Femur (tissue), 1 donor: ENCODE measurements around the gene ZNF804A.
"Not testable (repeated sequence)": the region's sequence is repeated elsewhere in the genome, so short reads cannot be mapped to it uniquely, and the experiment has no call there.

Experiments used
- DNase-seq: peaks from one replicate; pipeline ENCODE4 v3.0.0-alpha.2; 2017

ZNF804A gene

DNA sequence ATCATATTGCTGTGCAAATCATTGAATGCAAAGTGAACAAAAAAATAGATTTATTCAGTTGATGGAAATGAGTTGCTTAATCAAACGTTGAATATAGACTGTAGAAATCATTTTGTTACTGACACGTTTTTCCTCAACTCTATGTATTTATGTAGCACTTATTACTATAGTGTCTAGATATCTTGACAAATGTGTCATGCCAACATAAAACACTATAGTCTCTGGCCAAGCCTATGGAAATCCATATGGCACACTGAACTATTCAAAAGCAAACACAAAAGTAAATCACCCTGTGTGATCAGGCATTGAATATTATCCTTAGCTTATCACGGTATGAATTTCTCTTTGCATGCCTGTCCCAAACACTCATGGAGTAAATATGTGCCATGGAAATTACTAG is 131.3 kb downstream of the ZNF804A start:
- DNase-seq: no peak

DNA sequence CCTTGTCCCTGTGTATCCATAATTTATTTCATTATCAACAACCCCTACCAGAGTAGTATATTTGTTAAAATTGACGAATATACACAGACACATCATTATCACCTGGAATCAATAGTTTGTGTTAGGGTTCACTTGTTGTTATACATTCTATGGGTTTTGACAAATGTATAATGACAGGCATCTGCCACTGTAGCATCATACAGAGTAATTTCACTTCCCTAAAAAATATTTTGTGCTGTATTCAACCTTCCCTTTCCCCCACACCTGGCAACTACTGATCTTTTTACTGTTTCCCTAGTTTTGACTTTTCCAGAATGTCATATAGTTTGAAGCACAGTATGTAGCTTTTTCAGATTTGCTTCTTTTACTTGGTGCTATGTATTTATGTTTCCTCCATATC is 132.0 kb downstream of the ZNF804A start:
- DNase-seq: no peak

DNA sequence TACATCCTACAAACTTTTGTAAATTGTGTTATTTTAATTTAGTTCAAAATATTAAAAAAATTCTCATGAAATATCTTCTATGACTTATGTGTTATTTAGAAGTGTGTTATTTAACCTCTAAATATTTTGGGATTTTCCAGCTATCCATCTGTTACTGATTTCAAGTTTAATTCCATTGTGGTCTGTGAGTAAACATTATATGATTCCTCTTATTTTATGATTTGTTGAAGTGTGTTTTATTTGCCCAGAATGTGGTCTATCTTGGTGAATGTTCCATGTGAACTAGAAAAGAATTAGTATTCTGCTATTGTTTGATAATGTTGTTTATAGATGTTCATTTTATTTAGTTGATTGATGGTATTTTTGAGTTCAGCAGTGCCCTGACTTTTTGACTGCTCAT is 136.0 kb downstream of the ZNF804A start:
- no peak for DNase-seq

DNA sequence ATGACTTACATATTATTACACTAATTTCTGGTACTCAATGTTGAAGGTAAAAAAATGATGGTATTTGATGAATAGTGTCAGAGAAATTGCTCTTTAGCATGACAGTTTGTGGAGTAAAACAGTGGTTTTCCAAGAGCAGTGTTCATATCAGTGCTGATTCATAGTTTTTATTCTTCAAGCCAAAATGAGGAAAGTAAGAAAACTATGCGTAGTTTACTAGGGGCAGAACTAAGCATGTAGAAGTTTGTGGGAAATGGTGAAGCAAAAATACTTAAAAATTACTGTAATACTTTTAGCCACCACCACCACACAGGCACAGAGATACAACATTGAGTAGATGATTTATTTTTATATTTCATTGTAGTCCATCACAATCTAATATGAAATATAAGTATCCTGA is 137.3 kb downstream of the ZNF804A start:
- DNase-seq: no peak

DNA sequence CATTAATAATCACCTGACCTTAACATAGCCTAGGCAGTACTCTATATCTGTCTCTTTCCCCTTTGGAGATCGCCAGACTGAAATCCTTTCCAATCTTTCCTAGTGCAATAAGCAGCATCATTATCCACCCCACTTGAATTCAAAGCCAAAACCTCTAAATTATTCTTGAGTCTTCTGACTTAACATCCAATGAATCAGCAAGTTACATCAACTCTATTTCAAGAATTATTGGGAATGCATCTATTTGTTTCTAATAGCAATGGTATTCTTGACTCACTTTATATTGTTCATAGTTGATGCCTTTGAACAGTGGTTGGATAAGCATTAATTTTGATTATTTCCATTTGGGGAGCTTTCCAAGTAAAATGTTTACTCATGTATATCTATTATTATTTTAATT is 144.8 kb downstream of the ZNF804A start:
- DNase-seq: no peak

DNA sequence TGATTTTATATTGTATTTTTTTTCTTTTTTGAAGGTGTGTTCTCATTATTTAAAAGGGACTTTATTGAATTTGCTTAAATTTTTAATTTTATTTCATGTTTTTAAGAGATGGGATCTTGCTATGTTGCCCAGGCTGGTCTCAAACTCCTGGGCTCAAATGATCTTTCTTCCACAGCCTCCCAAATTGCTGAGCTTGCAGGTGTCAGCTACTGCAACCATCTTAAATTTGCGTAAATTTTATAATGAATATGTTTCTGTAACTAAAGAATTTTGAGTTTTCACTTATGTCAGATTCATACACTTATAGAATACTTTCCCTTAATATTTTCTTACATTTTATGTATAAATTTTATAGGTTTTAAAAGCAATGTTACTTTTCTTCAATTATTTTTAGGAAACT is 157.8 kb downstream of the ZNF804A start:
- DNase-seq: no peak

DNA sequence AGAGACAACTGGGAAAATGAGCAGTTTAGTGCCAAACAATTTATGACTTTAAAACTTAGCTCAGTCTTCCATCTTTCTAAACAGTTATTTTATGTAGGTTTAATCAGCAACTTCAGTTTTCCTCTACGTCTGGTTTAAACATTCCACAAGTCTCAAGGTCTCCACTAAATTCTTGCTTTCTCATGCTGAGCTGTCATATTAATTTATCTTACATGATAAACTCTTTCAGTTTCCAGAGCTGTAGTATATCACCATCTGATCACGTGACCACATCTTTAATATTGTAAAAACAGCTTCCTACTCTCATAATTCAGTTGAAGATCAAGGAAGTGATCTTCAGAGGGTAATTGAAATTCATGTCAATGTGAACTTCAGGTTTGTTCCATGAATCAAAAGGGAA is 158.6 kb downstream of the ZNF804A start:
- no peak for DNase-seq

DNA sequence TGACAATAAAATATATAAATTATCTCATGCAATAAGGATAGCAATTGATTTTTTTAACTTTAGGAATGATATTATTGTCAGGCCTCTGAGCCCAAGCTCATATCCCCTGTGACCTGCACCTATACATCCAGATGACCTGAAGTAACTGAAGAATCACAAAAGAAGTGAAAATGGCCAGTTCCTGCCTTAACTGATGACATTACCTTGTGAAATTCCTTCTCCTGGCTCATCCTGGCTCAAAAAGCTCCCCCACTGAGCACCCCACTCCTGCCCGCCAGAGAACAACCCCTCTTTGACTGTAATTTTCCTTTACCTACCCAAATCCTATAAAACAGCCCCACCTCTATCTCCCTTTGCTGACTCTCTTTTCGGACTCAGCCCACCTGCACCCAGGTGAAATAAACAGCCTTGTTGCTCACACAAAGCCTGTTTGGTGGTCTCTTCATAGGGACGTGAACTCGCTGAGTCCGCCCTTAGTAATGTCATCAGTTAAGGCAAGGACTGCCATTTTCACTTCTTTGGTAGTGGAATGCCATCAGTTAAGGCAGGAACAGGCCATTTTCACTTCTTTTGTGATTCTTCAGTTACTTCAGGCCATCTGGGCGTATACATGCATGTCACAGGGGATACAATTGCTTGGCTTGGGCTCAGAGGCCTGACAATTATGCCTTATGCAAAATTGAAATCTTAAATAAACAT is 161.4 kb downstream of the ZNF804A start:
- not testable (repeated sequence) for DNase-seq

DNA sequence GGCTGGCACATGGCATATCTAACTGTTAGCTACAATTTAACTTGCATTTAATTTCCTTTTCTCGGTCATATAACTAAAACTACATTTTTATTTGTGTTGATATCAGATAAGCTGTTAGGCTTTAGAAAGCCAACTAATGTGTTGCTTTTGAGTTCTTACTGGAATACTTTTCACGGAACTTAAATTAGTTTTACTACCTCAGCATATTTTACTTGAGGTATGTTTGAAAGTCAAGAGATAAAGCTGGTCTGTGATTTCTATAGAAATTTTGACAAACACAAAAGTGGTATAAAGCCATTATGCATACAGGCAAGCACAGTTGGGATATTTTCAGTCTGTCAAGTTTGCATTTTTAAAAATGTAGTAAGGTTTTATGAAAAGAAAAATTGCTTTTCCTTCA is 162.6 kb downstream of the ZNF804A start:
- no peak for DNase-seq

DNA sequence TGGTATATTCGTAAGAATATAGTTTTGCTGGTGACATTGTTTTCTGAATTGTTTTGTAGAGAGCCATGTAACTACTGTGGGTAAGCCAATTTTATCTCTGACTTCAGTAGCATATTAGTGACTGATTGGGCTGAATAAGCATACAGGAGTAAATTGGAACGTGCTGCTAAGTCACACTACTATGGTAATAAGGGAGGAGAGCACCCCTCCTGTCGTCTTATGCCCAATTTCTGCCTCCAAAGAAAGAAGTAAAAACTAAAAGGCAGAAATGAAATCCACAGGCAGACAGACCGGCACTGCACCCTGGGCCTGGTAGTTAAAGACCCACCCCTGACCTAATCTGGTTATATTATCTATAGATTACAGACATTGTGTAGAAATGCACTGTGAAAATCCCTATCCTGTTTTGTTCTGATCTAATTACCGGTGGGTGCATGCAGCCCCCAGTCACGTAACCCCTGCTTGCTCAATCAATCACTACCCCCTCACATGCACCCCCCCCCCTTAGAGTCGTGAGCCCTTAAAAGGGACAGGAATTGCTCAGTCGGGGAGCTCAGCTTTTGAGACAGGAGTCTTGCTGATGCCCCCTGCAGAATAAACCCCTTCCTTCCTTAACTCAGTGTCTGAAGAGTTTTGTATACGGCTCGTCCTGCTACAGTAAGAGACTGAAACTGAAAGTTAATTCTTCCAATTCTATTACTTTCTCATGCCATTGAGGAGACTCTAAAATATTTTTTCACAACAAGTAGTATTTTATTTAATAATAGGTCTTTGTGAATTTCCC is 167.0 kb downstream of the ZNF804A start:
- no peak for DNase-seq

DNA sequence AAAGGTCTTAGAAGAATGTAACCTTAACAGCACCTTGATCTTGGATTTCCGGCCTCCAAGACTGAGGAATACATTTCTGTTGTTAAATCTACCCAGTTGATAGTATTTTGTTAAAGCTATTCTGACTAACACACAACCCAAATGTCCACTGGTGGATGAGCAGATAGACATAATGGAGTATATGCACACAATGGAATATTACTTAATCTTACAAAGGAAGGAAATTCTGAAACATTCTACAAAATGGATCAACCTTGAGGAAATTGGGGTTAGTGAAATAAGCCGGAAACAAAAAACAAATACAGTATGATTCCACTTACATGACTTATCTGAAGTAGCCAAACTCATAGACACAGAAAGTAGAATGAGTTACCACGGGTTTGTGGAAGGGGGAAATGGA is 168.7 kb downstream of the ZNF804A start:
- DNase-seq: no peak

DNA sequence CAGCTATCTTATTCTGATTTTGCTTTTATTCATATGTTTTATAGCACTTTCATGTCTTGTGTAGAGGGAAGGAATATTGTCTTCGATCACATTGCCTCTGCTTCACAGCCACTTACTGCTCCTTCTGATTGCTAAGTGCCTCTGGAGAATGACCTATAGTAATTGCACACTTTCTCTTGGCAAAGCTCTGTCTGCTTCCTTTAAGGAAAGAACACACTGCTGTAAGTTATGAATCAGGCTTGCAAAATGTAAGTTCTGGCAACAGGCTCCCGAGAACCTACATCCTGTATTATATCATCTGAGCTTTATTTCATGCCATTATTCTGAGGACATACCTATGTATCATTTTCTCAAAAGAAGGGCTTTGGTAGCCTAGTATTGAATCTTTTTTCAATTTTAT is 170.7 kb downstream of the ZNF804A start:
- no peak for DNase-seq

DNA sequence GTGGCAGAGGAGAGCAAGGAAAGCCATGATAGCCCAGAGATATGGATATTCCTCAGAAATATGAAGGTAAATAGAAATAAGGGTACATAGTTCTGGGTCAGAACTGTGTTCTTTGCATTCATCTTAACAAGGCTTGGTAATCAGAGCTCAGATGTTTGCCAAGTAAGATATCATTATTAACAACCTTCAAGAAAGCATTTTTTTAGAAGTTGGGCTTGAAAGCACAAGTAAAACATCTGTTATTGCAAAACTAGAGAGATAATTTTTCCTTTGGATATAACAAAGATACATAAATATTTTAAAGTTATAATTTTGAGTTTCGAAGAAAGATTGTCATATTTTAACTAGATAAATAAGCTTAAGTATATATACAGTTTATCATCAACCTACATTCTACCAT is 171.4 kb downstream of the ZNF804A start:
- DNase-seq: no peak

DNA sequence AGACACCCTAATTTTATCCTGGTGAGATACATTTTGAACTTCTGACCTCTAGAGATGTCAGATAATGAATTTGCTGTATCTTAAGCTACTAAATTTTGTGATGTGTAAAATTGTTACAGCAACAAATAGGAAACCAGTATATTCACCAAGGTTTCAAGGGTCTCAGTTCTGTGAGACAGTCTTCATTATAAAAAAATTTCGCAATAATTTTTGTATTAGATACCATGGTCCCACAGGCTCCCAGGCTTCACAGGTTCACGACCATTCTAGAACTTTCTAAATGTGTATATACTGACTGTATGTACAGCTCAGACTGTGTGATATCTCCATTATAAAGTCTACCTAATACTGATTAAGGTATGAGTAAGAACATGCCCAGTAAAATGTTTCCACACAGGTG is 181.4 kb downstream of the ZNF804A start:
- DNase-seq: no peak

DNA sequence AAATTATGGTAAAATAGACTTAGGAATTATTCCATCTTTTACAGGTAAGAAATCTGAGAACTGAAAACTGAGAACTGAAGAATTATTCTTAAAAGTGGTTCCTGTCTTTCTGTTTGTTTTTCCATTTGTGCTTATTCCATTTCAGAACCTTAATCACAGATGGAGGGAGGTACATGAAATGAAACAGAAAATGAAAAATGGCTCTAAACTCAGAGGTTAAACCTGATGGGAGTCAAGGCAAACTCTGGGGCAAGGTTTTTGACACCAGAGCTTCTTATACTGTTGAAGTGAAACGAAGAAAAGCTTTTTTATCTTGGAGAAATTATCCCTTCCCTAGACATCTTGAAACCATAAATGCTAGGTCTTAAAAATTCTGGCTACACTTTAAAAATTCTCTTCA is 182.1 kb downstream of the ZNF804A start:
- DNase-seq: no peak

DNA sequence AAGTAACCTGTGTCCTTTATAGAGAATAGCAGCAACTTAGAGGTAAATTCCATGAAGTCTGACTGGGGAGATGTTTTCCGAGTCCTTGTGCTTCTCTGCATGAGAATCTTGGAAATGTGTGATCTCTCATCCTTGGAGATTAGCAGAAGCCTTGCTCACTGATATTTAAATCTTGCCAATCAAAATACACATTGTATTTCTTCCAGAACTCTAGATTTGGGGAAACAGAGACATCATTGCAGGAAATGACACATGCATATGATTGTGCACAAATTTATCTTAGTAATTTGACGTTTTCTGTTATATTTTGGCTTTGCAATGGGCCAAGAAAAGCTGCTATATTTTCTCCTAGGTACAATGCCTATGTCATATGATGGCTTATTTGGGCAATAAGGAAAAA is 182.6 kb downstream of the ZNF804A start:
- no peak for DNase-seq

DNA sequence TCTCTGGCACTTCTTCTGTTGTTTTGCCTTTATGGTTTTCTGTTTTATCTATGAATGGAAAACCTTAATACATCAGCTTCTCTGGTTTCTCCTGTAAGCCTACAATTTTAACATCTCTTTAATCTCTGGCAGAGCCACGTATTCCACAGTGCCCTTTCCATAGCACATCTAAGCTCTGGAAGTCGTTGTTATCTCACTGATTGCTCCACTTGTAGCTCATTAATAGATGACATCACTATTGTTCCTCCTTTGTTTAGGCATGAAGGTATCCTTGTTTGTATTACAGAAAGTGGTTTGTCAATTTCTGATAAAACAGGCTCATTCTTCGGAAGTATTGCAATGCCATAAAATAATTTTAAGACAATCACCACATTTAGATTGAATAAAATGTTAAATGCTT is 185.2 kb downstream of the ZNF804A start:
- DNase-seq: no peak

DNA sequence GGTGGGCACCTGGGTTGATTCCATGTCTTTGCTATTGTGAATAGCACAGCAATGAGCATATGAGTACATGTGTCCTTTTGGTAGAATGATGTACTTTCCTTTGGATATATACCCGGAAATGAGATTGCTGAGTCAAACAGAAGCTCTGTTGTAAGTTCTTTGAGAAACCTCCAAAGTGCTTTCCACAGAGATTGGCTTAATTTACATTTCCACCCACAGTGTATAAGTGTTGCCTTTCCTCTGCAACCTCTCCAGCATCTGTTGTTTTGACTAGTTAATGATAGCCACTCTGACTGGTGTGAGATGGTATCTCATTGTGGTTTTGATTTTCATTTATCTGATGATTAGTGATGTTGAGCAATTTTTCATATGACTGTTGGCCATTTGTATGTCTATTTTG is 194.8 kb downstream of the ZNF804A start:
- DNase-seq: no peak

DNA sequence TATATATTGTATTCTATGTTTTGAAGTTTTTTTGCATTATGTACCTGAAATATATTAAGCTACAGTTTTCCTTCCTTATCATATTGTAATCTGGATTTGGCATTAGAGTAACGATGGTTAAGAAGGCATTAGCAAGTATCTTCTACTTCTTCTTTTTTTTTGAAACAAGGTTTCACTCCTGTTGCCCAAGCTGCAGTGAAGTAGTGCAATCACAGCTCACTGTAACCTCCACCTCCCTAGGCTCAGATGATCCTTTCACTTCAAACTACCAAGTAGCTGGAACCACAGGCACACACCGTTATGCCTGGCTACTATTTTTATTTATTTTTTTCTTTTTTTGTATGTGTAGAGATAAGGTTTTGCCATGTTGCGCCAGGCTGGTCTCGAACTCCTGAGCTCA is 201.1 kb downstream of the ZNF804A start:
- DNase-seq: no peak

DNA sequence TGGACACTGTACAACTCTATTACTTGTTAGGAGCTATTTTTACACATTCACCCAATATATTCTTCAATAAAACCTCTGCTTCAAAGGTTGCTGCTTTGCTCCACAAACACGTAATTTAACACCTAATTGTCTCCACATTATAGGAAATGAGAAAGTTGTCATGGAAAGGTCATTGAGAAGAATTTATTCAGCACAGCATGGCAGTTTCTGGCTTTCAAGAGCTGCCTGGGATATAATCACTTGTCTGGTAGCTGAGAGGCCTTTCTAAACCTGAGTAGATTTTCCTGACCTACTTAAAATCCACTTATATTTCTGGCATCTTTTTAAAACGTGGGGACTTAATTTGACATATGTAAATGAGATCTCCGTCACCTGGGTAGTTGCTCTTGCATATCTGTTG is 216.1 kb downstream of the ZNF804A start:
- DNase-seq: no peak

DNA sequence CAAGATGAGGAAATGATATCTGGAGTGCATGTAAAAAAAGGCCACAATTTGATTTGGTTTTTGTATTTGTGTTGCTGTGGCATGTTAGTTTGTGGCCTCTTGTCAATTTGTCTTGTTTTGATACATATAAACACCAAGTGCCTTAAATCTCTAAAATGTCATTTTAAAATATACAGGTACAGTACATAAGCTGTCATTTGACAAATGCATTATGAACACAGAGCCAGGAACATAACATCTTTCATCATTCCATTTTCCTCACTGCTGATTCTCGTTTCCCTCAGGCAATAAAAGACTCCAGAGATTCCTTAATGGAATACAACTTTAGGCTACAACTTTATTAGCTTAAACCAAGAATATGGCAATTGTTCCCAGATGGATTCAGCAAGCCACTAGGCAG is 217.5 kb downstream of the ZNF804A start:
- no peak for DNase-seq

DNA sequence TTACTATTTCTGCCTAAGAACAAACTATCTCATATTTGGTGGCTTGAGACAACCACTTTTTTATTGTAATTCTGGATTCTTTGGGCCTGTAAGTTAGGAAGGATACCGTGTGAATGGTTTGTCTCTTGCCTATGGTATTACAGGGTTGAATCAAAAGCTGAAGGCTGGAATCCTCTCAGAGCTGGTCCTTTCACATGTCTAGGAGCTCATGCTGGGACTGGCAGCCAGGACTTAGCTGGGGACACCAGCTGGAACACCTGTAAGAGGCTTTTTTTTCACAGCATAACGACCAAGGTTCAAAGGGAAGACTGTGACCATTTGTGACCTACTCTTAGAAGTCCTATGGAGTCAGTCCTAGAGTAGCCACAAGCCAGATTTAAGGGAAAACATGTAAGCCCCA is 226.3 kb downstream of the ZNF804A start:
- no peak for DNase-seq

DNA sequence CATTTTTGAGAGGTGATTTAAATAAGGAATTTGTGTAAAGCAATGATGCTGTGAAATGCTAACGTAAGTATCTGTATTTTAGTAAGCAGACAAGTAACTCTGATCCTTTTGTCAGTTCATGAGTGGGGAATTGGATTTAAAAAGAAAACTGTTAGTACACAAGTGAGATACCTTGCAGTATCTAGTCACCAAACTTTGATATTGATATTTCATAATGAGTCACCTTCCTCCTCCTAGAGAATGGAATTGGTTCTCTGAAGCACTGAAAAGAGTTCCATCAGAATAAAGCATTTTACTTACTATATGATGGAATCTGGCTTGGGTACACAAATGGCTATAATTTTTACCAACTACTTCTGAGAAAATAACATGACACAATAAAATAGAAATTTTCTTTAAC is 232.2 kb downstream of the ZNF804A start:
- DNase-seq: no peak

DNA sequence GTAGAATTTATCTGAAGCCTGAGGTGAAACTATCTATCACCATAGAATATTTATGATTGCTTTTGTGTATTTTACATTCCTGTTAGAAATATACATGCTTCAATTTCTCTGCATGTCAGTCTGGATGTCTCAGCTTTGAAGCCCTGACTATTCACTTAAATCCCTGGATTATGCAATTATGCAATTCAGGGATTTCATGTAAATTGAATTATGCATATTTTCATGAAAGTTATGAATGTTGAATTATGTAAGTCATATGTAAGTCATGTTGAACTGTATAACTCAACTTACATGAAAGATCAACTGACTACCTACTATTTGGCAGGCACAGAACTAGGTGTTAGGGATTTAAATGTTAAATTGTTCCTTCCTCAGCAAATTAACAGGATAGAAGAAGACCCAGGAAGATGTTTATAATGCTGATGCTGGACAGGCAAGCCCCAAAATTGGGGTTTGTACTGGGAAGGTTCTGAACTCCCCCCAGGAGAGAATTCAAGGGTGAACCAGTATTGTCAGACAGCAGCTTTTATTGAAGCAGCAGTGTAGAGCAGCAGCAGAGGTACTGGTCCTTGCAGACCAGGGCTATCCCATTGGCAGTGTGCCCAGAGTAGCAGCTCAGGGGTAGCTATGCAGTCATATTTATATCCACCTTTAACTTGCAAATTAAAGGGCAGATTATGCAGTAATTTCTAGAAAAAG is 236.5 kb downstream of the ZNF804A start:
- peak; percentile 16 for DNase-seq
